OCI-LY7 (cell line): ENCODE measurements around the gene RAB6B. TPM values are rescaled to one million over a fixed set of nuclear protein-coding genes. Genes with fewer than 3 reads are reported as not detected.

Experiments used
- BruUV-seq: library from RNA; stranded (reverse); fragments of 400-500 nt; replicated peaks from 2 replicates; lab custom pipeline; 2021; lab: Mats Ljungman, UMichigan
- CTCF ChIA-PET: fragments of 300-600 bp; sonication (Branson Sonifier 250); formaldehyde crosslinking; loops from one replicate; lab custom pipeline; 2022; ENCODE audit warnings: antibody characterized with exemption; ENCODE audit not compliant: unreplicated experiment; lab: Charles Lee
- POLR2A ChIA-PET: fragments of 300-600 bp; sonication (Branson Sonifier 250); formaldehyde crosslinking; loops from one replicate; lab custom pipeline; 2022; ENCODE audit warnings: antibody characterized with exemption; lab: Charles Lee
- DNase-seq: peaks from one replicate; pipeline ENCODE4 v3.0.0-alpha.2; 2015; ENCODE audit warnings: low spot score
- H2AFZ ChIP-seq: fragments of 200-600 bp; sonication (generic), shearing (Covaris generic); 2 replicates; pipeline ENCODE4 v1.6.1; 2014; ENCODE audit warnings: mild to moderate bottlenecking, antibody characterized with exemption, low read length, moderate library complexity
- H3K27ac ChIP-seq: fragments of 200-600 bp; sonication (generic); 2 replicates; pipeline ENCODE4 v1.5.1; 2014; ENCODE audit warnings: mixed run types, low read depth, mild to moderate bottlenecking, moderate library complexity, low read length, inconsistent platforms; ENCODE audit not compliant: poor library complexity, severe bottlenecking
- H3K36me3 ChIP-seq: fragments of 200-600 bp; sonication (generic); 2 replicates; pipeline ENCODE4 v1.6.1; 2014; ENCODE audit warnings: mild to moderate bottlenecking, antibody characterized with exemption, low read length, moderate library complexity, mixed read lengths; ENCODE audit not compliant: insufficient read depth
- H3K4me1 ChIP-seq: fragments of 200-600 bp; sonication (generic); 2 replicates; pipeline ENCODE4 v1.5.1; 2014; ENCODE audit warnings: mild to moderate bottlenecking, low read length; ENCODE audit not compliant: insufficient read depth, poor library complexity, severe bottlenecking
- H3K4me2 ChIP-seq: fragments of 200-600 bp; sonication (generic); 2 replicates; pipeline ENCODE4 v1.6.1; 2014; ENCODE audit warnings: mild to moderate bottlenecking, low read length
- H3K4me3 ChIP-seq: fragments of 200-600 bp; sonication (generic); 2 replicates; pipeline ENCODE4 v1.5.1; 2014; ENCODE audit warnings: mild to moderate bottlenecking, low read depth, low read length; ENCODE audit not compliant: poor library complexity, severe bottlenecking
- H3K79me2 ChIP-seq: fragments of 200-600 bp; sonication (generic); 2 replicates; pipeline ENCODE4 v1.6.1; 2016; ENCODE audit warnings: low read depth, mild to moderate bottlenecking, low read length, moderate library complexity, mixed read lengths; ENCODE audit not compliant: insufficient read depth
- H3K9me2 ChIP-seq: fragments of 200-600 bp; sonication (generic); 2 replicates; pipeline ENCODE4 v1.6.1; 2016; ENCODE audit warnings: mild to moderate bottlenecking, low read length, mixed read lengths; ENCODE audit not compliant: insufficient read depth
- H3K9me3 ChIP-seq: fragments of 200-600 bp; sonication (generic); 2 replicates; pipeline ENCODE4 v1.6.1; 2014; ENCODE audit warnings: mild to moderate bottlenecking, mixed run types, low read length, mixed read lengths
- H4K20me1 ChIP-seq: fragments of 200-600 bp; sonication (generic); 2 replicates; pipeline ENCODE4 v1.6.1; 2014; ENCODE audit warnings: mild to moderate bottlenecking, antibody characterized with exemption, low read length, moderate library complexity, mixed read lengths; ENCODE audit not compliant: insufficient read depth
- CTCF ChIP-seq: fragments of 200-600 bp; sonication (generic); conservative IDR thresholded peaks from 2 replicates; pipeline ENCODE4 v1.5.1; 2014; ENCODE audit warnings: mild to moderate bottlenecking, antibody characterized with exemption, low read length, moderate library complexity, mixed read lengths
- EZH2phosphoT487 ChIP-seq: fragments of 200-600 bp; sonication (generic); IDR thresholded peaks from 2 replicates; pipeline ENCODE4 v1.6.1; 2018; ENCODE audit warnings: low read depth, borderline replicate concordance, mild to moderate bottlenecking, mixed run types, antibody characterized with exemption, low read length, moderate library complexity, mixed read lengths
- intact Hi-C: fragments of 100-400 bp; cut with micrococcal nuclease; formaldehyde crosslinking; loops from one replicate; pipeline ENCODE4 v1.10.0; 2022; ENCODE audit not compliant: unreplicated experiment
- total RNA-seq, 2 experiments: library from RNA; depleted of rRNA in 1 of 2; stranded (reverse); fragments of >200 nt in 1 of 2; shearing (Covaris generic) in 1 of 2; gene quantifications; 2 replicates each; pipeline ENCODE4 v1.2.3, GENCODE V29; 2014 to 2022

The RAB6B gene
- total RNA-seq, 2 experiments from 2014 or later = not detected

GRCh38 chr3:133857767-133858166, 37.9 kb downstream of the RAB6B start:
- no peaks in the 10 kb centered on the region for H3K9me3 ChIP-seq
- ChIA-PET POLR2A (no interaction called here), CTCF (no interaction called here)
- H3K36me3 ChIP-seq = no peaks in the 10 kb centered on the region
- H2AFZ ChIP-seq = no peak overlapping the region
- no peaks in the 10 kb centered on the region for H3K79me2 ChIP-seq
- no TSS peak for BruUV-seq
- H3K4me2 ChIP-seq = no peak overlapping the region
- intact Hi-C loops = no loop called here
- H3K27ac ChIP-seq = no peak overlapping the region
- no peaks in the 10 kb centered on the region for H3K9me2 ChIP-seq
- no peak for DNase-seq
- H3K4me1 ChIP-seq = no peaks in the 10 kb centered on the region
- TF ChIP-seq EZH2phosphoT487 (no peak), CTCF (no peak)
- no peaks in the 10 kb centered on the region for H4K20me1 ChIP-seq
- no peak overlapping the region for H3K4me3 ChIP-seq

- H2AFZ ChIP-seq = no peak overlapping the region
- H3K9me2 ChIP-seq = no peaks in the 10 kb centered on the region
- no peak overlapping the region for H3K27ac ChIP-seq
- no peaks in the 10 kb centered on the region for H3K9me3 ChIP-seq
- no peak for TF ChIP-seq CTCF
- no peak for TF ChIP-seq EZH2phosphoT487
- ChIA-PET POLR2A (interaction anchor here (0.6 kb wide), 1 partner anchor 674 kb away, joined by 3 read pairs; no protein-coding TSS in a partner anchor), CTCF (no interaction called here)
- intact Hi-C loops = no loop called here
- no peaks in the 10 kb centered on the region for H3K4me1 ChIP-seq
- no peak overlapping the region for H3K4me2 ChIP-seq
- H3K79me2 ChIP-seq = no peaks in the 10 kb centered on the region
- no peak overlapping the region for H3K4me3 ChIP-seq
- no peaks in the 10 kb centered on the region for H3K36me3 ChIP-seq
- BruUV-seq = no TSS peak
- no peak for DNase-seq
- no peaks in the 10 kb centered on the region for H4K20me1 ChIP-seq
Measured at GRCh38 chr3:133856316-133856715, 39.4 kb downstream of the RAB6B start.

GRCh38 chr3:133855772-133856171, 39.9 kb downstream of the RAB6B start:
- H3K9me3 ChIP-seq = no peaks in the 10 kb centered on the region
- H4K20me1 ChIP-seq = no peaks in the 10 kb centered on the region
- H3K9me2 ChIP-seq = no peaks in the 10 kb centered on the region
- DNase-seq = no peak
- H3K27ac ChIP-seq = no peak overlapping the region
- POLR2A ChIA-PET = interaction anchor here (0.6 kb wide), 3 partner anchors 35 to 675 kb away, joined by 3 to 4 read pairs (median 3); no protein-coding TSS in a partner anchor
- intact Hi-C loops = no loop called here
- CTCF ChIA-PET = no interaction called here
- H3K4me1 ChIP-seq = no peaks in the 10 kb centered on the region
- no peak overlapping the region for H3K4me3 ChIP-seq
- BruUV-seq = no TSS peak
- H3K36me3 ChIP-seq = no peaks in the 10 kb centered on the region
- H3K4me2 ChIP-seq = no peak overlapping the region
- no peaks in the 10 kb centered on the region for H3K79me2 ChIP-seq
- no peak overlapping the region for H2AFZ ChIP-seq
- TF ChIP-seq CTCF (no peak), EZH2phosphoT487 (no peak)
